NCI-H748 (cell line): ENCODE measurements around the gene FAXDC2.
"Not testable (repeated sequence)": the region's sequence is repeated elsewhere in the genome, so short reads cannot be mapped to it uniquely, and the experiment has no call there.

ENCODE experiments used
- DNase-seq: peaks from one replicate; lab custom pipeline; 2025; ENCODE audit not compliant: unreplicated experiment; lab: John Stamatoyannopoulos, UW

FAXDC2 gene

GRCh38 chr5:154831451-154831850 is 19.0 kb downstream of the FAXDC2 start:
- no peak for DNase-seq

- DNase-seq = no peak
Observed at GRCh38 chr5:154830596-154830995, 19.8 kb downstream of the FAXDC2 start.

- peak; percentile 15 for DNase-seq
Observed at GRCh38 chr5:154830219-154830595, 20.2 kb downstream of the FAXDC2 start.

- DNase-seq = peak; percentile 18
Observed at GRCh38 chr5:154829589-154830218, 20.7 kb downstream of the FAXDC2 start.

- DNase-seq = no peak
Observed at GRCh38 chr5:154829181-154829588, 21.2 kb downstream of the FAXDC2 start.

- DNase-seq = no peak
Observed at GRCh38 chr5:154824070-154824469, 26.3 kb downstream of the FAXDC2 start.

- no peak for DNase-seq
Observed at GRCh38 chr5:154823605-154824004, 26.8 kb downstream of the FAXDC2 start.

- not testable (repeated sequence) for DNase-seq
Observed at GRCh38 chr5:154822896-154823295, 27.5 kb downstream of the FAXDC2 start.

GRCh38 chr5:154820383-154820782 is 30.0 kb downstream of the FAXDC2 start:
- no peak for DNase-seq

GRCh38 chr5:154819546-154819945 is 30.9 kb downstream of the FAXDC2 start:
- no peak for DNase-seq

GRCh38 chr5:154818471-154819116 is 31.8 kb downstream of the FAXDC2 start:
- no peak for DNase-seq

- no peak for DNase-seq
Observed at GRCh38 chr5:154817815-154818214, 32.6 kb downstream of the FAXDC2 start.

- DNase-seq = no peak
Observed at GRCh38 chr5:154816891-154817492, 33.4 kb downstream of the FAXDC2 start.

- no peak for DNase-seq
Observed at GRCh38 chr5:154815684-154816247, 34.6 kb downstream of the FAXDC2 start.

- DNase-seq = no peak
Observed at GRCh38 chr5:154815025-154815424, 35.4 kb downstream of the FAXDC2 start.

GRCh38 chr5:154813736-154814135 is 36.7 kb downstream of the FAXDC2 start:
- DNase-seq = no peak

- no peak for DNase-seq
Observed at GRCh38 chr5:154813158-154813557, 37.2 kb downstream of the FAXDC2 start.

- DNase-seq = peak; percentile 45
Observed at GRCh38 chr5:154811653-154812465, 38.5 kb downstream of the FAXDC2 start.

- no peak for DNase-seq
Observed at GRCh38 chr5:154811239-154811638, 39.2 kb downstream of the FAXDC2 start.

- no peak for DNase-seq
Observed at GRCh38 chr5:154806176-154806575, 44.2 kb downstream of the FAXDC2 start.

- DNase-seq = no peak
Observed at GRCh38 chr5:154802050-154802449, 48.4 kb downstream of the FAXDC2 start.
